Epithelial cell of esophagus (primary cell): ENCODE data around the gene RAB11FIP3.

Source experiments
- DNase-seq: peaks from one replicate; pipeline ENCODE4 v3.0.0; 2010; ENCODE audit warnings: low read depth
- H3K4me3 ChIP-seq: 2 replicates; pipeline ENCODE4 v1.5.1; 2011; ENCODE audit warnings: mild to moderate bottlenecking, low read length, control low read depth
- TF ChIP-seq, protein P1 (sequence below): IDR thresholded peaks from 2 replicates; pipeline ENCODE4 v1.5.1; 2011; ENCODE audit warnings: low read depth, mild to moderate bottlenecking, low read length, control low read depth, inconsistent platforms; ENCODE audit not compliant: insufficient read depth; ENCODE audit errors: missing control alignments

The RAB11FIP3 gene

DNA sequence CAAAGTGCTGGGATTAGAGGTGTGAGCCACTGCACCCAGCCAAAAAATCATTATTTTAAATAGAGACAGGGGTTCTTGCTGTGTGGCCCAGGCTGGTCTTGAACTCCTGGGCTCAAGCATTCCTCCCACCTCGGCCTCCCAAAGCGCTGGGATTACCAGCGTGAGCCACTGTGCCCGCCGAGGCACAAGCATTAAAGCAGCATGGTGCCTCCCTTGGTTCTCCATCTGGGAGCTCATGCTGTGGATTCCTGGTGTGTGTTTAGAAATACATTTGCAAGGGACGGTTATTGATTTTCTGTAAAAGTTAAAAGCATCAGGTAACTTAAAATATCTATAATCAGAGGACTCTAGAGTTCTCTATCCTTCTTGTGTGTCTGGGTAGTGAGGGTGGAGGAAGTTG is 87.4 kb downstream of the RAB11FIP3 start:
- TF ChIP-seq, protein P1, sequence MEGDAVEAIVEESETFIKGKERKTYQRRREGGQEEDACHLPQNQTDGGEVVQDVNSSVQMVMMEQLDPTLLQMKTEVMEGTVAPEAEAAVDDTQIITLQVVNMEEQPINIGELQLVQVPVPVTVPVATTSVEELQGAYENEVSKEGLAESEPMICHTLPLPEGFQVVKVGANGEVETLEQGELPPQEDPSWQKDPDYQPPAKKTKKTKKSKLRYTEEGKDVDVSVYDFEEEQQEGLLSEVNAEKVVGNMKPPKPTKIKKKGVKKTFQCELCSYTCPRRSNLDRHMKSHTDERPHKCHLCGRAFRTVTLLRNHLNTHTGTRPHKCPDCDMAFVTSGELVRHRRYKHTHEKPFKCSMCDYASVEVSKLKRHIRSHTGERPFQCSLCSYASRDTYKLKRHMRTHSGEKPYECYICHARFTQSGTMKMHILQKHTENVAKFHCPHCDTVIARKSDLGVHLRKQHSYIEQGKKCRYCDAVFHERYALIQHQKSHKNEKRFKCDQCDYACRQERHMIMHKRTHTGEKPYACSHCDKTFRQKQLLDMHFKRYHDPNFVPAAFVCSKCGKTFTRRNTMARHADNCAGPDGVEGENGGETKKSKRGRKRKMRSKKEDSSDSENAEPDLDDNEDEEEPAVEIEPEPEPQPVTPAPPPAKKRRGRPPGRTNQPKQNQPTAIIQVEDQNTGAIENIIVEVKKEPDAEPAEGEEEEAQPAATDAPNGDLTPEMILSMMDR: no peak
- no peak overlapping the region for H3K4me3 ChIP-seq
- DNase-seq: no peak

DNA sequence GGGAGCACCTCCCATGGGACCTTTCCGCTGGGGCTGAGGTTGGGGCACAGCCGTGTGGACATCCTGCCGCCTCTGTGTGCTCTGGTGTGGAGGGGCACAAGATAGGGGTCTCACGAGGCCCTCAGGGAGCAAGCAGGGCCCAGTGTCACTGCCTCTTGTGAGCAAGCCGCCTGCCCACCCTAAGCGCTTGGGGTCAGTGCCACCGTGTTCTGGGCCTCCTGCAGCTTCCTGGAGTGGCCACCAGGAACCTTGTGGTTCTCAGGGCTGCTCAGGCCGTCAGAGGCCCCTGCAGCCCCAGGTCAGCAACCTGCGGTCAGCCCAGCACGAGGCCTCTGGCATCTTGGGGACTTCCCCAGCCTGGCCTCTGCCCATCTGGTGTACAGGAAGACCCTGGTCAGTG is 88.5 kb downstream of the RAB11FIP3 start:
- TF ChIP-seq, protein P1: no peak
- H3K4me3 ChIP-seq: no peak overlapping the region
- no peak for DNase-seq

DNA sequence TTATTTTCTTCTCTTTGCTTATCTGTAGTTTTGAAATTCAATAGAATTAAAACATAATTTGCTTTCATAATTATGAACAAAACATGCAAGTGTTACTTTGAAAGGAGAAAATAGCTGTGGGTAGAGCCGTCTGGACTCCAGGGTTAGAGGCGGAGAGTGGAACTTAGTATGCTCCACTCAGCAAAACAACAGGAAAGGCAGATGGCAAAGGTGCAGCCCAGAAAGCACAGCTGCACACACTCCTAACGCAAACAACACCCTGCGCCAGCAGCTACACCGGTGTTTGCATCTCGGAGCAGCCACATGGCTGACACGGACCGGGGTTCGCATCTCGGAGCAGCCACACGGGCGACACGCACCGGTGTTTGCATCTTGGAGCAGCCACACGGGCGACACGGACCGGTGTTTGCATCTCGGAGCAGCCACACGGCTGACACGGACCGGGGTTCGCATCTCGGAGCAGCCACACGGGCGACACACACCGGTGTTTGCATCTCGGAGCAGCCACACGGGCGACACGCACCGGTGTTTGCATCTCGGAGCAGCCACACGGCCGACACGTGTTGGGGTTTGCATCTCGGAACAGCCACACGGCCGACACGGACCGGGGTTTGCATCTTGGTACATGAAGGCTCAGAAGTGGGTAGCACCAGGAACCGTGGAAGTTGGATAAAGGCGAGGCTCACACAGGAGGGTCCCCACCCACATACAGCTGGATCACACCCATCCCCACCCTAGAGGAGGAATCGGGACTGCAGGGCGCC is 89.9 kb downstream of the RAB11FIP3 start:
- H3K4me3 ChIP-seq: no peak overlapping the region
- no peak for DNase-seq
- TF ChIP-seq, protein P1: no peak

DNA sequence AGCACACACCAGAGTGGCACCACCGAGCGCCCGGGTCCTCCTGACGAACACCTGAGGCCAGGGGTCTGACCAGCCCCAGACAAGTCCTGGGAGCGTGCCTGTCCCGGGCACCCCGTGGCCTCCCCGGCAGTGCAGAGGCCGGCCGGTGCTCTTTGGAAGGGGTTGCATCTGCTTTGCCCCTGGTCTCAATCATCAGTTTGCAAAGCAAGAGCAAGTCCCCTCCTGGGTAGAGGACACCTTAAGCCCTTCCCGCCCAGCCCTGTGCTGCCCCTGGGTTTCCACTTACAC is 90.4 kb downstream of the RAB11FIP3 start:
- no peak for DNase-seq
- TF ChIP-seq, protein P1: no peak
- no peak overlapping the region for H3K4me3 ChIP-seq

DNA sequence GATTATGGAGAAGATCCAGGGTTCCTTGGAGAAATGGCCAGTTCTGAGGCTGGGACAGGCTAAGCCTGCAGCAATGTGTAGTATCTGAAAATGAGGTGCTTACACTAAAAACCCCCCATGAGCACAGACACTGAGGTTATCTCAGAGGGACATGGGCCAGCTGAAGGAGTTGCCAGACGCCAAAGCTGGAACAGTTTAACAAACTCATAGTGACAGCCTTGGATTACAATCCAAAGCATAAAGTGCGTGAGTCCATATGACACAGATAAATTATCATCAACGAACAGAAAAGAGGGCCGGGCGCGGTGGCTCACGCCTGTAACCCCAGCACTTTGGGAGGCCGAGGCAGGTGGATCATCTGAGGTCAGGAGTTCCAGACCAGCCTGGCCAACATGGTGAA is 90.9 kb downstream of the RAB11FIP3 start:
- no peak overlapping the region for H3K4me3 ChIP-seq
- TF ChIP-seq, protein P1: no peak
- DNase-seq: no peak

- no peak overlapping the region for H3K4me3 ChIP-seq
- no peak for DNase-seq
Measured at GRCh38 chr16:518858-519257, 93.4 kb downstream of the RAB11FIP3 start.

More at GRCh38 chr16:518858-519257, 93.4 kb downstream of the RAB11FIP3 start:
- TF ChIP-seq, protein P1: no peak
